ENCODE results near the gene ECHDC1. TPM values are rescaled to one million over a fixed set of nuclear protein-coding genes. Genes with fewer than 3 reads are reported as not detected.

The ECHDC1 gene
- total RNA-seq, 1 experiment from 2014 or later = 57.3 TPM

DNA sequence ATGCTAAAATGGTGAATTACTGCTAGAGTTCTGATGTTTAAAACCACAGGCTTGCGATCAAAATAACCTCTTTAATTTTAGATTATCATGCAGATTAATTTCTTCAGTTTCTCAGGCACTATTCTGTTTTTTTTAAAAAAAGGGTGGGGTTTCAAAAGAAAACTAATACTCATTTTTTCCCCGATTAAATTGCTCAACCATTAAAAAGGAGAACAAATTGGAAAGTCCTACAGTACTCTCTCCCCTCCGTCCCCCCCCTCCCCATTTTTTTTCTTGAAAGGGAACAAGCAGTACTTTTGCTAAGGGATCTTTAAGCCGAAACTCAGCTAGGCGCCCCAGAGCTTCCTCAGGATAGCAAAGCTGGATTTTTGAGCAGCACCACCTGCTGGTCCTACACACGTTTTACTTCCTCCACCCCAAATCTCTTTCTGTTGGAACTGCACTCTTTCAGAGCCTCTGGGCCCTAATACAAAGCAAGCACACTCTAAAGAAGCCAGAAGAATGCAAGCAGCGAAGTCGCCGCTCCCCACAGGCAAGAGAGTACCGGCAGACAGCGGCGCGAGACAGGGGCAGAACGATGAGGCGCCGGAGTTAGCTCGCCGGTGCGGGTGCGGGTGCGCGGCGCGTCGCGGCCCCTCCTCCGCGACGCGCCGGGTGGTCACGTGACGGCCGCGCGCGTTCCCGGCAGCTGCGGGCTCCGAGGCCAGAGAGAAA lies 77.1 kb downstream of the ECHDC1 start, which contains the start of gene RNF146:
Gene RNF146, plus strand, starts transcription at position 687 of the 714 bp plus-strand sequence. CDS start 13,475 bp downstream, outside the sequence.
- peak; percentile 85 for DNase-seq (ENCODE audit: low read depth, low spot score)
- in situ Hi-C loops (cut with HindIII; ENCODE audit: low pct_unique_long_range_greater_than_20kb, low sequenced_read_pairs) = no loop called here

DNA sequence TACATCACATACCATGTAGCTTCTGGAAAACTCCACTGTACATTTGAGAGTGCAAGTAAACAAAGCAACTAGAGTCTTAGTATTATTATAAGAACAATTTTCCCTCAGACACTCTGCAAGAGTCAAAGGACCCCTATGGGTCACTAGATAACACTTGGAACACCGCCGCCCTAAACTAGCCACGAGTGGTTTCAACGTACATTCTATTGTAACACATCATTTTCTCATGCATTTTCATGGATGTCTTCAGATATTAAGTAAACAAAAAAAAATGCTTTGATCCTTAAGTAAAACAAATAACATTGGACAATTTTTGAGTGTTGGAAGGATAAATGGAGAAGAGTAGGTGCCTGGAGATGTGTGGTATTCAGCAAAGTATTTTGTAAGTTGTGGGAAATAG lies 79.9 kb downstream of the ECHDC1 start:
- in situ Hi-C loops (cut with HindIII; ENCODE audit: low pct_unique_long_range_greater_than_20kb, low sequenced_read_pairs) = no loop called here
- DNase-seq (ENCODE audit: low read depth, low spot score) = no peak

DNA sequence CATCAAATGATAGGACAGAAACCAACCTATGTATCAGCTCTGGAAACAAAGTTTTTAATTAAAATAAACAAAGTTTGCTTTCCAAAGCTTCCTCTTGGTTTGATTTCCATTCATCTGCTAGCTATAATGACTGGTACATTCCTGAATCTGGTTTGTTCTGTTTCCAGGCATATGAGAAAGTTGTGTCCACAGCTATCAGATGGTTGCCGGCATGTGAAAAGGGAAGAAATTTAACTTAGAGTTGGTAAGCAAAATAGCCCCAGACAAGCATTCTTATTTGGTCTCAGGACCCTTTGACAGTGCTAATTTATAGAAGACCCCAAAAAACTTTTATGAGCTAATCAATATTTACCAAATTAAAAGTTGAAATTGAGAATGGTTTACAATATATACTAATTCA lies 80.5 kb downstream of the ECHDC1 start:
- in situ Hi-C loops (cut with HindIII; ENCODE audit: low pct_unique_long_range_greater_than_20kb, low sequenced_read_pairs) = no loop called here
- DNase-seq (ENCODE audit: low read depth, low spot score) = no peak

DNA sequence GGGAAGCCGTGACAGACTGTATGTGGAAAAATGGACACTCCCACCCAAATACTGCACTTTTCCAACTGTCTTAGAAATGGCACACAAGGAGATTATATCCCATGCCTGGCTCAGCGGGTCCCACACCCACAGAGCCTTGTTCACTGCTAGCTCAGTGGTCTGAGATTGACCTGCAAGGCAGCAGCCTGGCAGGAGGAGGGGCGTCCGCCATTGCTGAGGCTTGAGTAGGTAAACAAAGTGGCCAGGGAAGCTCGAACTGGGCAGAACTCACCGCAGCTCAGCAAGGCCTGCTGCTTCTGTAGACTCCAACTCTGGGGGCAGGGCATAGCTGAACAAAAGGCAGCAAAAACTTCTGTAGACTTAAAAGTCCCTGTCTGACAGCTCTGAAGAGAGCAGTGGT lies 88.1 kb downstream of the ECHDC1 start:
- DNase-seq (ENCODE audit: low read depth, low spot score) = no peak
- in situ Hi-C loops (cut with HindIII; ENCODE audit: low pct_unique_long_range_greater_than_20kb, low sequenced_read_pairs) = no loop called here

DNA sequence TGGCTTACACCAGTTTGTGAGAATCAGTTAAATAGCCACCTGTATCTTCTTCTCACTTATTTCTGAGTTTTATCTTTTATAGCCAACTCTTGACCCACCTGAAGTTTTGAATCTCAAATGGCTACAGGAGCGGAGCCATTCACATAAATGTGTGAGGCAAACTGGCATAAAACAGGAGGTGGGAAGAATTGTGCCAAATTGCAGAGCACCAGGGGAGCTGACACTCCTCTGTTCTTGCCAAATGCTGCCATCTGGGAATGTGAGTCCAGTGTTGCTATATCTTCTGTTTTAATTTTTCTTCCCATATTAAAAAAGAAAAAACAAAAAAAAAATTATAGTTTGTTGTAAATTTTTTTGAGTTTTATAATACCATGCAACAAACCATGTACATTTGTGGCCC lies 93.8 kb downstream of the ECHDC1 start:
- in situ Hi-C loops (cut with HindIII; ENCODE audit: low pct_unique_long_range_greater_than_20kb, low sequenced_read_pairs) = no loop called here
- DNase-seq (ENCODE audit: low read depth, low spot score) = no peak

DNA sequence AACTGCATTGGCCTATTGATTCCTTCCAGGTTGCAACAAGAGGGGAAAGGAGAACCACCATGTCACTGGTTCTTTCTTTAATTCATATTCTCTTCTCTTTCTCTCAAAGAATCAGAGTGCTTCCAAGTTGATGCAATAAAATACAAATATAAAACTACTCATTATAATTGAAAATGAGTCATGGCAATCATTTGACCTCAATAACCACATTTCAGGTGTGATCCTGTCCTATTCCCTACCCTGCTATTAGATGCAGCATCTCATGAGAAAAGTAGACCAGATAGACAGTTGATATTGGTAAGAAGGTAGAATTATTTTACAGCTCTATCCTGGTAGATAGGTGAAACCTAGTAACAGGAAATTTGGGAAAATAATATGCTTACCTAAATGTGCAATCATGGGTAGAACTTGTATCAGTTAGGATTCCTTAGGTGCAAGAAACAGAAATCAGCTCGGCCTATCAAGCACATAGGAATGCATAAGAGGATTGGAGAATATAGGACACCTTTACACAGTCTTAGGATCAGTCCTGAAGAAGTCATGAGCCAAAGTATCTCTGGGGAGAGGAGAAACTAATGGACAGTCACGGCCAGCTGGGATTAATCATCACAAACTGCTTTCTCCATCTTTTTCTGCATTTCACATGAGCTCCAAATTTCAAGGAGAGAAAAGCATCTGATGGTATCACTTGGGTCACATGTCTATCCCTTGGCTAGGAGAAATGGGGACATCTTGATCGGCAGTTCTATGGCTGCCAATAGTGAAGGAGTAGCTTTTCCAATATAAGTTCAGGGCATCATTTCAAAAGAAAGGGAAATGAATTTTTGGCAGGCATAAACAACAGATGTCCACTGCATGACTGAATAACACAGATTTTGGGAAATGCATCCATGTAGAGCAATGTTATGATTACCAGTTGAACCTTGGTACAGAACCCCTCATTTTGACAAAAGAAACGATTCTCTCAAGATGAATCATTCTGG lies 96.0 kb downstream of the ECHDC1 start:
- no peak for DNase-seq (ENCODE audit: low read depth, low spot score)
- in situ Hi-C loops (cut with HindIII; ENCODE audit: low pct_unique_long_range_greater_than_20kb, low sequenced_read_pairs) = no loop called here

DNA sequence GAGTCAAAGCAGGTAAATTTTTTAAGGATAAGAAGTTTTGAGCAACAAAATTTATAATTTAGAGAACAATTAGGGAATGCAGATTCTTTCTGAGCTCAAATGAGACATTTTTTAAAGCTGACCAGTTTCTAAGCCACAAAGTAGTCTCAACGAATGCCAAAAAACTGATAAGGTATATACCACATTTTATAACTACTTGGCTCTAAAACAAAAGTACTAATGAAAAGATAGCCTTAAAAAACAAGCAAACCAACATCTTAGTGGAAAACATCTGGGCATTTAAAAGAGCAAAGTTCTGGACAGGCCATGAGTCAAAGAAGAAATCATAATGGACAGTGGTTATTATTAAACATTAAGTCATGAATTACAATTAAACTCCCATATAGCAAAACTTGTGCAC lies 99.9 kb downstream of the ECHDC1 start:
- DNase-seq (ENCODE audit: low read depth, low spot score) = no peak
- in situ Hi-C loops (cut with HindIII; ENCODE audit: low pct_unique_long_range_greater_than_20kb, low sequenced_read_pairs) = no loop called here

Small RNA genes within 50 kb of the gene (small RNA-seq; reads per million reads assigned to genes)
- gene RNA5SP217 = 0 reads per million in 2 experiments

Other genes starting within 250 kb of the ECHDC1 start
- not detected in 2 replicates for gene RSPO3, start 224.9 kb downstream of the ECHDC1 start, total RNA-seq (2014; rRNA removed; shearing (Covaris generic))
- 21.6 and 22.3 TPM in 2 replicates for gene RNF146, start 76.7 kb downstream of the ECHDC1 start, total RNA-seq (2014; rRNA removed; shearing (Covaris generic))
- 3.2 and 3.7 TPM in 2 replicates for gene KIAA0408, start 115.8 kb upstream of the ECHDC1 start, total RNA-seq (2014; rRNA removed; shearing (Covaris generic))
- gene C6orf58, start 233.6 kb upstream of the ECHDC1 start, total RNA-seq (2014; rRNA removed; shearing (Covaris generic)) = not detected in 2 replicates